ENCODE measurements around the gene TUBB. TPM values are rescaled to one million over a fixed set of nuclear protein-coding genes. Genes with fewer than 3 reads are reported as not detected.

Gene TUBB
- total RNA-seq, 2 experiments from 2014 or later: 1,569 to 1,746 TPM

- Mint-ChIP-seq H3K4me1 (peaks cover 79% of the 10 kb centered on the region), H3K27ac (peak overlapping the region; percentile 98), H3K9me3 (ENCODE audit: low read depth) (peaks cover 4% of the 10 kb centered on the region), H3K36me3 (ENCODE audit: low read depth) (peaks cover 4% of the 10 kb centered on the region), H3K4me3 (peak overlapping the region; percentile 63), H3K27me3 (no peaks in the 10 kb centered on the region)
- POLR2A ChIA-PET: interaction anchor here (0.8 to 2.7 kb wide), 12 partner anchors 12 to 53 kb away, joined by 3 to 20 read pairs (median 4); partner anchors contain the start of genes IER3 and MDC1
- CTCF ChIA-PET: interaction anchor here (0.6 to 3.2 kb wide), 15 partner anchors 11 to 252 kb away, joined by 3 to 17 read pairs (median 5); no protein-coding TSS in a partner anchor
- ATAC-seq (peak; percentile 31), DNase-seq (no peak)
- intact Hi-C loops (cut with DNase I, micrococcal nuclease): loop anchor here (1.0 to 5.0 kb wide), 9 partner anchors 18 to 432 kb away; partner anchors contain the start of gene IER3 (in 2 of the 2)
Observed at GRCh38 chr6:30769853-30770524, 49.8 kb downstream of the TUBB start.

- POLR2A ChIA-PET: interaction anchor here (1.7 to 2.7 kb wide), 4 partner anchors 11 to 45 kb away, joined by 4 to 20 read pairs (median 10); partner anchors contain the start of gene IER3
- peaks cover 4% of the 10 kb centered on the region for H3K9me3 Mint-ChIP-seq (ENCODE audit: low read depth)
Observed at GRCh38 chr6:30770592-30770991, 50.4 kb downstream of the TUBB start.

GRCh38 chr6:30774701-30775100, 54.5 kb downstream of the TUBB start:
- ChIA-PET CTCF (interaction anchor here (1.6 kb wide), 1 partner anchor 44 kb away, joined by 4 read pairs; no protein-coding TSS in a partner anchor), POLR2A (no interaction called here)
- intact Hi-C loops (cut with DNase I, micrococcal nuclease): no loop called here
- peaks cover 68% of the 10 kb centered on the region for H3K4me1 Mint-ChIP-seq
- no peak for DNase-seq
- no peak overlapping the region for H3K4me3 Mint-ChIP-seq
- H3K9me3 Mint-ChIP-seq (ENCODE audit: low read depth): peaks cover 4% of the 10 kb centered on the region
- peaks cover 2% of the 10 kb centered on the region for H3K36me3 Mint-ChIP-seq (ENCODE audit: low read depth)
- no peaks in the 10 kb centered on the region for H3K27me3 Mint-ChIP-seq
- no peak overlapping the region for H3K27ac Mint-ChIP-seq
- no peak for ATAC-seq

More at GRCh38 chr6:30770592-30770991, 50.4 kb downstream of the TUBB start:
- CTCF ChIA-PET: interaction anchor here (0.7 to 3.2 kb wide), 6 partner anchors 22 to 225 kb away, joined by 3 to 17 read pairs (median 4); no protein-coding TSS in a partner anchor
- DNase-seq: no peak
- ATAC-seq: no peak
- peaks cover 4% of the 10 kb centered on the region for H3K36me3 Mint-ChIP-seq (ENCODE audit: low read depth)
- H3K27ac Mint-ChIP-seq: peak overlapping the region; percentile 98
- no peak overlapping the region for H3K4me3 Mint-ChIP-seq
- no peaks in the 10 kb centered on the region for H3K27me3 Mint-ChIP-seq
- H3K4me1 Mint-ChIP-seq: peaks cover 77% of the 10 kb centered on the region
- intact Hi-C loops (cut with DNase I, micrococcal nuclease): no loop called here

Other genes with a start within 250 kb of the TUBB start
- gene HLA-E, start 230.8 kb upstream of the TUBB start, total RNA-seq: 100 to 1,000 TPM; 451 to 502 TPM
- gene GNL1, start 163.9 kb upstream of the TUBB start, total RNA-seq: 100 to 1,000 TPM in 1 of 2 experiments, 10 to 100 TPM in 1; 91.3 to 104 TPM
- gene PRR3, start 163.1 kb upstream of the TUBB start, total RNA-seq: 10 to 100 TPM; 29.4 to 45.8 TPM
- 100 to 1,000 TPM in 1 of 2 experiments, 10 to 100 TPM in 1; 100.0 to 105 TPM for gene ABCF1, start 148.9 kb upstream of the TUBB start, total RNA-seq
- gene PPP1R10, start 103.1 kb upstream of the TUBB start, total RNA-seq: 10 to 100 TPM; 75.6 to 100.0 TPM
- gene MRPS18B, start 102.5 kb upstream of the TUBB start, total RNA-seq: 100 to 1,000 TPM; 111 to 114 TPM
- gene ATAT1, start 93.5 kb upstream of the TUBB start, total RNA-seq: 1 to 10 TPM; 7.1 to 9.2 TPM
- gene C6orf136, start 73.2 kb upstream of the TUBB start, total RNA-seq: 10 to 100 TPM; 26.5 to 30.8 TPM
- 10 to 100 TPM; 34.5 to 36.7 TPM for gene DHX16, start 47.3 kb upstream of the TUBB start, total RNA-seq
- 100 to 1,000 TPM; 145 to 186 TPM for gene PPP1R18, start 33.7 kb upstream of the TUBB start, total RNA-seq
- 10 to 100 TPM; 25.8 to 36.4 TPM for gene NRM, start 29.4 kb upstream of the TUBB start, total RNA-seq
- 100 to 1,000 TPM in 1 of 2 experiments, 10 to 100 TPM in 1; 92.0 to 101 TPM for gene MDC1, start 3.1 kb upstream of the TUBB start, total RNA-seq
- gene FLOT1, start 22.3 kb downstream of the TUBB start, total RNA-seq: 100 to 1,000 TPM; 155 to 188 TPM
- gene IER3, start 24.2 kb downstream of the TUBB start, total RNA-seq: 100 to 1,000 TPM; 196 to 221 TPM
- gene DDR1, start 164.2 kb downstream of the TUBB start, total RNA-seq: 10 to 100 TPM in 1 of 2 experiments, 1 to 10 TPM in 1; 9.5 to 12.6 TPM
- gene GTF2H4, start 187.9 kb downstream of the TUBB start, total RNA-seq: 10 to 100 TPM; 35.9 to 40.9 TPM
- gene VARS2, start 193.9 kb downstream of the TUBB start, total RNA-seq: 10 to 100 TPM; 68.1 to 81.1 TPM
- not detected for gene SFTA2, start 211.8 kb downstream of the TUBB start, total RNA-seq
- gene MUCL3, start 220.6 kb downstream of the TUBB start, total RNA-seq: not detected